GM12891 (cell line): ENCODE results near the gene SSR2.

Experiments
- POLR2A ChIP-seq: IDR thresholded peaks from 2 replicates; pipeline ENCODE4 v1.6.1; 2011; ENCODE audit warnings: low read depth, low read length, control low read depth
- POLR2AphosphoS5 ChIP-seq: IDR thresholded peaks from 2 replicates; pipeline ENCODE4 v1.6.1; 2011; ENCODE audit warnings: low read depth, low read length, control low read depth
- TAF1 ChIP-seq: IDR thresholded peaks from 2 replicates; pipeline ENCODE4 v1.6.1; 2011; ENCODE audit warnings: low read depth, low read length, control low read depth

DNA sequence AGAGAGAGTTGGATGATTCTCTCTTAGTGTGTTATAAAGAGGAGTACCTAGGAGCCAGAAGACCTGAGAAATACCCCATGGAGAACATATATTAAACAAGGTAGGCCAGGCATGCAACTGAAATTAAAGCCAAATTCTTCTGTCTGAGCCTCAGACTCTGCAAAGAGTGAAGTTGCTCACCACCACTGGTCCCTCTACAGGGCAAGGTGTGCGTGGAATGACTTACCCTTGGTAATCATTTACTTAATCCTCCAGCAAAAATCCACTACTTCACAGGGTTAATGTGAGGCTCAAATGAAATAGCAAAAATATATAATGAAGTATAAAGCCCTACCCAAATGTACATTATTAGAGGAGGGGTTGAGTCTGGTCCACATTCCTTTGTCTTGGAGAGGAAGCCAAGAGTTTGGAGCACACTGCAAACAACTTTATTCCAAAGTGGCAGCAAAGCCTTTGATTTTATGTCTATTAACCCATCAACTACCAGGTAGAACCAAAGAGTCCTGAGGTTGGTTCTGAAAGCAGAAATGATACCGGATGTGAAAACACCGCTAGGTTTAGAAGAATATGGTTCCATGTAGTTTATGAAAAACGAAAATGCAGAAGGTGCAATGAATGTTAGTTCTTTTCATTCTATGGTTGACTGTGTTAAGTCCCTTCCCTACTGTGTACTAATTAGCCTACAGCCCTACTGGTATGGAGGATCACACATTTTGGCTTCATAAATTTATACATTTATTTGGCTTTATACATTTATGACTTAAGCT, 8.5 kb downstream of the SSR2 start:
- TF ChIP-seq POLR2AphosphoS5 (no peak), POLR2A (no peak), TAF1 (no peak)
